Right atrium auricular region (tissue), 2 donors: ENCODE data around the gene ANKRD11. TPM values are rescaled to one million over a fixed set of nuclear protein-coding genes. Genes with fewer than 3 reads are reported as not detected.

Experiments used
- DNase-seq: peaks from one replicate; pipeline ENCODE4 v3.0.0-alpha.2; 2019; ENCODE audit warnings: low spot score
- H3K27ac ChIP-seq, 2 donors: fragments of 200-600 bp; sonication (generic); 1 replicate in 1 of 2; 2 replicates in 1 of 2; pipeline ENCODE4 v1.5.1; 2016 to 2019
- H3K27me3 ChIP-seq, 2 donors: fragments of 200-600 bp; sonication (generic); one replicate each; pipeline versions ENCODE4 v1.5.1 to v1.6.0; 2017 to 2019
- H3K36me3 ChIP-seq: fragments of 200-600 bp; sonication (generic); one replicate; pipeline ENCODE4 v1.5.1; 2016
- H3K4me1 ChIP-seq, 2 donors: fragments of 200-600 bp; sonication (generic); one replicate each; pipeline versions ENCODE4 v1.5.1 to v1.6.0; 2017 to 2019
- H3K4me3 ChIP-seq, 2 donors: fragments of 200-600 bp; sonication (generic); 1 replicate in 1 of 2; 2 replicates in 1 of 2; pipeline ENCODE4 v1.5.1; 2017 to 2019; ENCODE audit warnings: mild to moderate bottlenecking in 1 of 2, moderate library complexity in 1 of 2
- H3K9me3 ChIP-seq, 2 donors: fragments of 200-600 bp; sonication (generic); one replicate each; pipeline ENCODE4 v1.5.1; 2019
- CTCF ChIP-seq, 2 donors: fragments of 200-600 bp; sonication (generic); IDR thresholded peaks; one replicate each; pipeline ENCODE4 v1.5.1; 2019; ENCODE audit warnings: antibody characterized with exemption in 2 of 2
- total RNA-seq, 2 donors: library from RNA; depleted of rRNA; stranded (reverse); fragments of >200 nt; gene quantifications; one replicate each; pipeline ENCODE4 v1.1.0, GENCODE V29; 2016

Gene ANKRD11
- total RNA-seq, 2 donors from 2014 or later = 55.2 to 68.1 TPM

DNA sequence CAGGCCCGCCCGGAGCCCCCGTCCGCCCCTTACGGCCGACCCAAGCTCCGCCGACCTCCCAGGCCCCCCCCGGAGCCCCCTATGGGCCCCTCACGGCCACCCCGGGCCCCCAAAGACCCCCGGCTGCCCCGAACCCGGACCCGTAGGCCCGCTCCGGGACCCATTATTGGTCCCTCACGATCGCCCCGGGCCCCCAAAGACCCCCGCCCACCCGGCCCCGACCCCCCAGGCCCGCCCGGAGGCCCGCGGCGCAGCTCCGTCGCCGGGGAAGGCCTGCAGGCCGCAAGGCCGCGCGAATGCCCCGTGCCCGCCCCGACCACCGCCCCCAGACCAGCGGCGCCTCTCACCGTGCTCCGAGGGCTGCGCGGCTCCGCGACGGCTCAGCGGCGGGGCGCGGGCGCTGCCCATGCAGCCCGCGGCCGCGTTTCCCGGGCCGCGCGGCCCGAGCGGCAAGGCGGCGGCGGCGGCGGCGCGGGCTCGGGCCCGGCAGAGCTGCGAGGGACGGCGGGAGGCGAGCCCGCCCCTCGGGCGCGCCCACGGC, 393 bp downstream of the ANKRD11 start:
- Histone ChIP-seq H3K4me1 (peaks cover 0 to 50% of the 10 kb centered on the region in 2 donors), H3K27me3 (no peaks in the 10 kb centered on the region), H3K36me3 (no peaks in the 10 kb centered on the region), H3K9me3 (no peaks in the 10 kb centered on the region), H3K4me3 (peak overlapping the region; percentile 96), H3K27ac (peak overlapping the region; percentile 98 to 99)
- TF ChIP-seq CTCF (IDR thresholded peaks at IDR 0.05) = no peak
- no peak for DNase-seq

DNA sequence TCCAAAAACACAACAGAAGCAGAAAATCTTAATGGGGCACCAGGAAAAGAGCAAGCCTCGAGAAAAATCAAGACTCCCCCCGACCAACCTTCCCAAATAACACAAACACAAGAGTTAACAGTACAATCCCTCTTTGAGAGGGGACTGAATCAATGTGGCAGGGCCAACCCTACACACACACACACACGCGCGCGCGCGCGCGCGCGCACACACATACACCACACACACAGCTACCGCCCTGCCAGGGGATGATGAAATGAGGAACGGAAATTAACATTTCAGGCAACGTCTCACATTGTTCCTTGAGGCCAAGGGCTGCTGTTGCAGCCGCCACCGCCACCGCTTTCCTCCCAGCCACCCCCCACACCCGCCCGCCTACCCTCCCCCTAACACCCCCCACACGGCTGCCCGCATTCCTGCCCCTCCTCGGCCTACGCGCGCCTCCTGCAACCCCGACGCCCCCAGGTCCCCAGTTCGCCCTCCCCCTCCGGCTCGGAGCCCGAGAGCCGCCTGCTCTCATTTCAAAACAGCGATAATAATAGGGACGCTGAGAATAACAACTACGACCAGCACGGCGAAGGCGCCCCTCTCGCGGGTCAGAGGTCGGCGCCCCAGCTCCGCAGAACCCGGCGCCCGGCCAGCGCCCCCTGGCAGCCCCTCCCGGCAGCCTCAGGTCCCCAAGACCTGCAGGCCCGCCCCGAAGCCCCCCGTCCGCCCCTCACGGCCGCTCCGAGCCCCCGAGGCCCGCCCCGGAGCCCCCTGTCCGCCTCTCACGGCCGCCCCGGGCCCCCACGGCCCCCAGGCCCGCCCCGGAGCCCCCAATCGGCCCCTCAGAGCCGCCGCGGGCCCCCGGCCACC, 1.1 kb downstream of the ANKRD11 start:
- Histone ChIP-seq H3K27ac (peak overlapping the region; percentile 98 to 99), H3K9me3 (no peaks in the 10 kb centered on the region), H3K36me3 (no peaks in the 10 kb centered on the region), H3K4me1 (peaks cover 0 to 57% of the 10 kb centered on the region in 2 donors), H3K4me3 (peak overlapping the region; percentile 96), H3K27me3 (no peaks in the 10 kb centered on the region)
- TF ChIP-seq CTCF (IDR thresholded peaks at IDR 0.05) = peak in 1 of 2 donors; percentile 28
- peak; percentile 95 for DNase-seq

DNA sequence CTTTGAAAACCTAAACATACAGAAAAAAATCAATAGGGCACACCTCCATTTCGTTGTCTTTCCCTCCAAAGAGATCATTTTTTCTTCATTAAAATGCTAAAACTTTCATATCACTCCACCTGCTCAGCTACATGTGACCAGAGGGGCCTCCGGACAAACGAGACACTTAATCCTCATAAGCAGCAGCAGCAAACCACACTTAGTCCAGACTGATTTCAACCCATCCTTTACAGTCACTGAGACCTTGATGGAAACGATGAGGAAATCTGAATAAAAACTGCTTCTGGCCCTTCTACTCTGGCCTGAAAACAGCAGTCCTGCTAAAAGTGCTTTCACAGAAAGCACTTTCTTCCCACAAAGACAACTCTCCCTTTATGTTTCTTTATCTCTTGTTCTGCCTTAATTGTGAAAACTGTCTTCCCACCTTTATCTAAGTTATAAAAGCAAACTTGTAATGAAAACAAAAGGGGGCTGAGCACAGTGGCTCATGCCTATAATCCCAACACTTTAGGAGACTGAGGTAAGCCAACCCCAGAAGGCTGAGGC, 4.6 kb downstream of the ANKRD11 start:
- TF ChIP-seq CTCF (IDR thresholded peaks at IDR 0.05) = no peak
- Histone ChIP-seq H3K4me1 (peaks cover 0 to 78% of the 10 kb centered on the region in 2 donors), H3K27me3 (no peaks in the 10 kb centered on the region), H3K9me3 (no peaks in the 10 kb centered on the region), H3K4me3 (no peak overlapping the region), H3K36me3 (no peaks in the 10 kb centered on the region), H3K27ac (peak overlapping the region; percentile 9 to 29)
- no peak for DNase-seq

DNA sequence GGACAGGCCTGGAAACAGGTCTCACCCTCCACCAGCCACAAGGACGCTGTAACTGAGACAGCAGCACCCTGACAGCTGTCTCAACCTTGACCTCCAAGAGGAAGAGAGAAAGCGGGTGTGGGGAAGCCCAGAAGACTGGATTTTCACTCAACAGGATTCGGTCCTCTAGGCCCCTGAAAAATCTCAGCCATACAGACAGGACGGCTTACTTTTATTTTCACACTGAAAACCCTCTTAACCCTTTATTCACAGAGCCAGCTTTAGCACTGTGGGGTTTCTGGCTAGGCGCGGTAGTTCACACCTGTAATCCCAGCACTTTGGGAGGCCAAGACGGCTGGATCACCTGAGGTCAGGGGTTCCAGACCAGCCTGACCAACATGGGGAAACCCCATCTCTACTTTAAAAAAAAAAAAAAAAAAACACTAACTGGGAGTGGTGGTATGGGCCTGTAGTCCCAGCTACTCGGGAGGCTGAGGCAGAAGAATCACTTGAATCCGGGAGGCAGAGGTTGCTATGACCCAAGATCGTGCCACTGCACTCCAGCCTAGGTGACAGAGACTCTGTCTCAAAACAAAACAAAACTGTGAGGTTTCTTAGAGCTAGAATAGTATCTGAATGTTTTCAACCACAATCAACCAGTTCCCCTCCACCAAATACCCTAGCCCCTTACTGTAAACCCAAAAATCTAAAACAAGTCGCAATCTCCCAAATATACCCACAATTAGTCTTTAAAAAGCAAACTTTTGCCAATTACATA, 5.3 kb downstream of the ANKRD11 start:
- peaks cover 0 to 79% of the 10 kb centered on the region in 2 donors for H3K4me1 ChIP-seq
- no peak overlapping the region for H3K4me3 ChIP-seq
- no peak for TF ChIP-seq CTCF (IDR thresholded peaks at IDR 0.05)
- H3K27me3 ChIP-seq = no peaks in the 10 kb centered on the region
- H3K27ac ChIP-seq = peak overlapping the region; percentile 9 to 29
- no peaks in the 10 kb centered on the region for H3K36me3 ChIP-seq
- DNase-seq = no peak
- H3K9me3 ChIP-seq = no peaks in the 10 kb centered on the region

DNA sequence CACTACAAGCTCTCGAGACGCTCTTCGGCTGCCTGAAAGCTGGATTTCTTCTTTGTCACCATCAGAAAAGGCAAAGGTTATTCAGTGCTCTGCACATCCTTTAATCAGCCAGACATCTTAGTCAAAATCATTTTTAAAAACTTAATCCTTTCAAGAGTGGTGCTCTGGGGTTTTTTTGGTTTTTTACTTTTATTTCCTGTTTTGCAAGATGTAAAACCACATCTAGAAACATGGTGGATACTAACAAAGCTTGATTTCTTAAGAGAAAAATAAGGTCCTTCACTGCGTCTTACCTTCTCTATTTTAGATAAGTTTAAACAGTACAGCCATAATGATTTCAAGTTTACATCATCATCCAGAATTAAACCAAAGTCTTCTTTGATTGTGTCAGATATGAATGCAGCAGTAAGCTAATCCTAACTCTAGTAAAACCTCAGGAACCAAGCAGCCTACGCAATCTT, 6.3 kb downstream of the ANKRD11 start:
- no peak overlapping the region for H3K27ac ChIP-seq
- no peak for TF ChIP-seq CTCF (IDR thresholded peaks at IDR 0.05)
- H3K27me3 ChIP-seq = no peaks in the 10 kb centered on the region
- H3K36me3 ChIP-seq = no peaks in the 10 kb centered on the region
- H3K9me3 ChIP-seq = no peaks in the 10 kb centered on the region
- H3K4me3 ChIP-seq = no peak overlapping the region
- peaks cover 0 to 89% of the 10 kb centered on the region in 2 donors for H3K4me1 ChIP-seq
- DNase-seq = no peak
